SK-N-SH treated with all-trans-retinoic acid at 6 μM for 48 hours (cell line): Measurements from ENCODE around the gene PTN.

Experiments used
- ARNTL ChIP-seq: fragments of 450-650 bp; formaldehyde crosslinking; IDR thresholded peaks from 2 replicates; pipeline ENCODE4 v1.5.0; 2020; ENCODE audit warnings: low read depth, mild to moderate bottlenecking, moderate library complexity, borderline replicate concordance
- ISL1 ChIP-seq: fragments of 250-450 bp; sonication (Bioruptor Pico); IDR thresholded peaks from 2 replicates; pipeline ENCODE4 v2.1.2; 2022; ENCODE audit warnings: mild to moderate bottlenecking, moderate library complexity
- PATZ1 ChIP-seq: fragments of 250-450 bp; sonication (Bioruptor Pico); IDR thresholded peaks from 2 replicates; pipeline ENCODE4 v1.8.0; 2020; ENCODE audit warnings: mild to moderate bottlenecking, moderate library complexity, borderline replicate concordance
- RARB ChIP-seq: fragments of 250-450 bp; sonication (Bioruptor Pico); IDR thresholded peaks from 2 replicates; pipeline ENCODE4 v1.8.0; 2021; ENCODE audit warnings: mild to moderate bottlenecking, moderate library complexity
- SNAI2 ChIP-seq: fragments of 250-450 bp; sonication (Bioruptor Pico); IDR thresholded peaks from 2 replicates; pipeline ENCODE4 v1.5.0; 2020; ENCODE audit warnings: mild to moderate bottlenecking, moderate library complexity
- TCF4 ChIP-seq: fragments of 250-450 bp; sonication (Bioruptor Pico); IDR thresholded peaks from 2 replicates; pipeline ENCODE4 v1.8.0; 2021; ENCODE audit warnings: mild to moderate bottlenecking, moderate library complexity, borderline replicate concordance
- TOX ChIP-seq: fragments of 250-450 bp; sonication (Bioruptor Pico); IDR thresholded peaks from 2 replicates; pipeline ENCODE4 v1.8.0; 2021; ENCODE audit warnings: mild to moderate bottlenecking, moderate library complexity, borderline replicate concordance
- ZC3H10 ChIP-seq: fragments of 250-450 bp; sonication (Bioruptor Pico); IDR thresholded peaks from 2 replicates; pipeline ENCODE4 v1.5.1; 2021; ENCODE audit warnings: mild to moderate bottlenecking, moderate library complexity
- ZFP3 ChIP-seq: fragments of 250-450 bp; sonication (Bioruptor Pico); IDR thresholded peaks from 2 replicates; pipeline ENCODE4 v1.5.0; 2020; ENCODE audit warnings: mild to moderate bottlenecking, moderate library complexity
- ZNF565 ChIP-seq: fragments of 450-650 bp; formaldehyde crosslinking; conservative IDR thresholded peaks from 2 replicates; pipeline ENCODE4 v1.5.0; 2020; ENCODE audit warnings: low read depth, mild to moderate bottlenecking, moderate library complexity

GRCh38 chr7:137302081-137302480 is 41.5 kb downstream of the PTN start:
- no peak for TF ChIP-seq ARNTL
- TF ChIP-seq ZC3H10 (CRISPR knock-in tag): no peak
- no peak for TF ChIP-seq TCF4 (CRISPR knock-in tag)
- TF ChIP-seq ZFP3: no peak
- no peak for TF ChIP-seq PATZ1 (CRISPR knock-in tag)
- no peak for TF ChIP-seq RARB
- no peak for TF ChIP-seq SNAI2 (CRISPR knock-in tag)
- TF ChIP-seq ZNF565: no peak
- TF ChIP-seq TOX: peak; percentile 50; the same call in 1 of the 2 replicates
- no peak for TF ChIP-seq ISL1 (CRISPR knock-in tag)
